ENCODE results near the gene OR8S1. TPM values are rescaled to one million over a fixed set of nuclear protein-coding genes. Genes with fewer than 3 reads are reported as not detected.

OR8S1 gene
- total RNA-seq, 1 donor: not detected

GRCh38 chr12:48567731-48568130, 42.3 kb downstream of the OR8S1 start:
- no peak for DNase-seq (ENCODE audit: low read depth)
- TF ChIP-seq CTCF (IDR thresholded peaks at IDR 0.05; ENCODE audit: insufficient read depth, low read length): no peak
- H3K4me3 ChIP-seq (ENCODE audit: low read depth, low read length): no peak overlapping the region

GRCh38 chr12:48569946-48570345, 44.5 kb downstream of the OR8S1 start, which contains the start of gene LALBA:
TSS of gene LALBA (minus strand) at chr12:48570046. CDS start at chr12:48570020, 26 bp downstream.
- DNase-seq (ENCODE audit: low read depth): no peak
- TF ChIP-seq CTCF (IDR thresholded peaks at IDR 0.05; ENCODE audit: insufficient read depth, low read length): no peak
- no peak within 1 kb of the TSS for H3K4me3 ChIP-seq (ENCODE audit: low read depth, low read length)

- no peak overlapping the region for H3K4me3 ChIP-seq (ENCODE audit: low read depth, low read length)
- no peak for DNase-seq (ENCODE audit: low read depth)
- no peak for TF ChIP-seq CTCF (IDR thresholded peaks at IDR 0.05; ENCODE audit: insufficient read depth, low read length)
Measured at GRCh38 chr12:48572326-48572725, 46.9 kb downstream of the OR8S1 start.

Other genes starting within 250 kb of the OR8S1 start
- 6.3 and 9.9 TPM in 2 replicates for gene ZNF641, start 174.7 kb upstream of the OR8S1 start, total RNA-seq (ENCODE audit: low replicate concordance)
- gene ANP32D, start 53.1 kb upstream of the OR8S1 start, total RNA-seq (ENCODE audit: low replicate concordance): 1.1 TPM in 1 of 2 replicates, not detected in the other
- gene C12orf54, start 43.1 kb upstream of the OR8S1 start, total RNA-seq (ENCODE audit: low replicate concordance): not detected in 2 replicates
- gene LALBA, start 44.4 kb downstream of the OR8S1 start, total RNA-seq (ENCODE audit: low replicate concordance): not detected in 2 replicates
- 21.2 and 39.8 TPM in 2 replicates for gene KANSL2, start 156.6 kb downstream of the OR8S1 start, total RNA-seq (ENCODE audit: low replicate concordance)
- gene CCNT1, start 191.1 kb downstream of the OR8S1 start, total RNA-seq (ENCODE audit: low replicate concordance): 21.1 and 34.3 TPM in 2 replicates